SK-N-SH (cell line): ENCODE measurements around the gene ZNF219. TPM values are rescaled to one million over a fixed set of nuclear protein-coding genes. Genes with fewer than 3 reads are reported as not detected.

ENCODE experiments used
- CTCF ChIA-PET: fragments of 300-600, 350-600 bp; formaldehyde crosslinking; extraction: SDS; loops from one replicate; lab custom pipeline; 2021; lab: Yijun Ruan, JAX
- POLR2A ChIA-PET: fragments of 350-600 bp; sonication (Branson Sonifier 250); formaldehyde crosslinking; extraction: SDS; loops from one replicate; lab custom pipeline; 2020; ENCODE audit warnings: antibody characterized with exemption, inconsistent platforms; lab: Yijun Ruan, JAX
- DNase-seq: peaks from one replicate; pipeline ENCODE4 v3.0.0; 2012
- H2AFZ ChIP-seq: fragments of 200-600 bp; sonication (generic); 2 replicates; pipeline ENCODE4 v1.8.1; 2016; ENCODE audit warnings: antibody characterized with exemption, mild to moderate bottlenecking, low read depth
- H3F3A ChIP-seq: fragments of 200-600 bp; sonication (generic); replicated peaks from 2 replicates; pipeline ENCODE3; 2016; ENCODE audit warnings: antibody characterized with exemption, mild to moderate bottlenecking; ENCODE audit not compliant: insufficient read depth
- H3K27ac ChIP-seq, 2 experiments: fragments of 200-500 bp in 1 of 2; fragments of 200-600 bp in 1 of 2; sonication (Bioruptor generic) in 1 of 2; sonication (generic), shearing (Covaris generic) in 1 of 2; 2 replicates each; pipeline versions ENCODE4 v1.5.1 to v1.6.1; 2014 to 2016; ENCODE audit warnings: low read depth in 2 of 2, inconsistent platforms in 1 of 2, low read length in 1 of 2, mild to moderate bottlenecking in 1 of 2, mixed read lengths in 1 of 2
- H3K27me3 ChIP-seq: fragments of 200-600 bp; sonication (generic), shearing (Covaris generic); 2 replicates; pipeline ENCODE4 v1.6.1; 2016; ENCODE audit warnings: mixed run types; ENCODE audit not compliant: insufficient read depth
- H3K36me3 ChIP-seq, 2 experiments: fragments of 200-500 bp in 1 of 2; fragments of 200-600 bp in 1 of 2; sonication (Bioruptor generic) in 1 of 2; sonication (generic) in 1 of 2; replicated peaks in 1 of 2; 2 replicates each; pipeline versions ENCODE3 to v1.5.1; 2014 to 2016; ENCODE audit warnings: low read length in 1 of 2, mild to moderate bottlenecking in 1 of 2; ENCODE audit not compliant: insufficient read depth in 2 of 2, control insufficient read depth in 1 of 2
- H3K4me1 ChIP-seq, 2 experiments: fragments of 200-500 bp in 1 of 2; fragments of 200-600 bp in 1 of 2; sonication (Bioruptor generic) in 1 of 2; sonication (generic), shearing (Covaris generic) in 1 of 2; 2 replicates each; pipeline versions ENCODE4 v1.5.1 to v1.6.1; 2014 to 2016; ENCODE audit warnings: low read depth in 1 of 2, low read length in 1 of 2, mixed run types in 1 of 2; ENCODE audit not compliant: insufficient read depth in 2 of 2, control insufficient read depth in 1 of 2
- H3K4me2 ChIP-seq: fragments of 200-600 bp; sonication (generic), shearing (Covaris generic); 2 replicates; pipeline ENCODE4 v1.6.1; 2017; ENCODE audit warnings: mixed run types
- H3K4me3 ChIP-seq, 2 experiments: fragments of 200-500 bp in 1 of 2; fragments of 200-600 bp in 1 of 2; sonication (Bioruptor generic) in 1 of 2; sonication (generic), shearing (Covaris generic) in 1 of 2; 2 replicates each; pipeline versions ENCODE4 v1.5.1 to v1.8.1; 2014 to 2016; ENCODE audit warnings: low read depth in 2 of 2, inconsistent platforms in 1 of 2, low read length in 1 of 2, mild to moderate bottlenecking in 1 of 2, mixed read lengths in 1 of 2, moderate library complexity in 1 of 2
- H3K79me2 ChIP-seq: fragments of 200-600 bp; sonication (generic); 2 replicates; pipeline ENCODE4 v1.8.1; 2017; ENCODE audit warnings: mild to moderate bottlenecking; ENCODE audit not compliant: insufficient read depth
- H3K9ac ChIP-seq: fragments of 200-600 bp; sonication (generic); 2 replicates; pipeline ENCODE4 v1.6.1; 2017; ENCODE audit warnings: mixed run types
- H3K9me2 ChIP-seq: fragments of 200-600 bp; sonication (generic); 2 replicates; pipeline ENCODE4 v1.6.1; 2017; ENCODE audit warnings: mixed run types
- H3K9me3 ChIP-seq: fragments of 200-600 bp; sonication (generic); 2 replicates; pipeline ENCODE4 v1.6.1; 2017; ENCODE audit warnings: mixed run types, mild to moderate bottlenecking, moderate library complexity
- H4K20me1 ChIP-seq: fragments of 200-600 bp; sonication (generic); 2 replicates; pipeline ENCODE4 v1.6.1; 2017; ENCODE audit warnings: mild to moderate bottlenecking, mixed run types; ENCODE audit not compliant: insufficient read depth
- ELF1 ChIP-seq: IDR thresholded peaks from 2 replicates; pipeline ENCODE4 v1.4.0; 2012
- EP300 ChIP-seq, 2 experiments: IDR thresholded peaks; 2 replicates each; pipeline versions ENCODE4 v1.4.0 to v1.6.1; 2012; ENCODE audit warnings: borderline replicate concordance in 1 of 2, low read depth in 1 of 2, low read length in 1 of 2
- FOXJ3 ChIP-seq: sonication (generic); formaldehyde crosslinking; IDR thresholded peaks from 2 replicates; pipeline ENCODE4 v1.5.1; 2020; ENCODE audit warnings: mild to moderate bottlenecking, missing genetic modification reagents
- GABPA ChIP-seq: IDR thresholded peaks from 2 replicates; pipeline ENCODE4 v1.4.0; 2012; ENCODE audit warnings: low read depth, mild to moderate bottlenecking
- GATA2 ChIP-seq: sonication (generic); formaldehyde crosslinking; IDR thresholded peaks from 2 replicates; pipeline ENCODE4 v1.5.0; 2020; ENCODE audit warnings: mild to moderate bottlenecking, missing genetic modification reagents
- JUND ChIP-seq: IDR thresholded peaks from 2 replicates; pipeline ENCODE4 v1.4.0; 2012
- MEF2A ChIP-seq: IDR thresholded peaks from 2 replicates; pipeline ENCODE4 v1.4.0; 2012; ENCODE audit warnings: low read depth, borderline replicate concordance
- MXI1 ChIP-seq: IDR thresholded peaks from 2 replicates; pipeline ENCODE4 v1.6.1; 2012; ENCODE audit warnings: mild to moderate bottlenecking, low read depth, low read length, improper control_type of control experiment
- NFIC ChIP-seq: IDR thresholded peaks from 2 replicates; pipeline ENCODE4 v1.4.0; 2012; ENCODE audit warnings: borderline replicate concordance
- NRF1 ChIP-seq: IDR thresholded peaks from 2 replicates; pipeline ENCODE4 v1.6.1; 2012; ENCODE audit warnings: low read depth, mild to moderate bottlenecking, low read length
- PBX3 ChIP-seq: IDR thresholded peaks from 2 replicates; pipeline ENCODE4; 2012
- POLR2AphosphoS5 ChIP-seq: IDR thresholded peaks from 2 replicates; pipeline ENCODE4 v1.6.1; 2012; ENCODE audit warnings: low read depth, low read length
- RCOR1 ChIP-seq: fragments of 150-350 bp; IDR thresholded peaks from 2 replicates; pipeline ENCODE4 v1.6.1; 2017; ENCODE audit warnings: antibody characterized with exemption, low read length
- RFX5 ChIP-seq: IDR thresholded peaks from 2 replicates; pipeline ENCODE4 v1.6.1; 2012; ENCODE audit warnings: mild to moderate bottlenecking, improper control_type of control experiment, low read length
- RXRA ChIP-seq: IDR thresholded peaks from 2 replicates; pipeline ENCODE4 v1.4.0; 2012; ENCODE audit warnings: low read depth, mild to moderate bottlenecking, borderline replicate concordance
- SIN3A ChIP-seq: IDR thresholded peaks from 2 replicates; pipeline ENCODE4 v1.6.1; 2012; ENCODE audit warnings: low read depth, mild to moderate bottlenecking, low read length, moderate library complexity, borderline replicate concordance
- SMC3 ChIP-seq: IDR thresholded peaks from 2 replicates; pipeline ENCODE4 v1.6.1; 2012; ENCODE audit warnings: low read depth, low read length, improper control_type of control experiment
- TCF12 ChIP-seq: IDR thresholded peaks from 2 replicates; pipeline ENCODE4 v1.4.0; 2012
- YY1 ChIP-seq: IDR thresholded peaks from 2 replicates; pipeline ENCODE4 v1.4.0; 2012; ENCODE audit warnings: low read depth, mild to moderate bottlenecking
- WGBS: methylation state at CpG from one replicate; pipeline ENCODE4 v1.1.6; 2017; ENCODE audit warnings: low lambda C conversion rate; 5-methylcytosine and 5-hydroxymethylcytosine counted together
- polyA plus RNA-seq, 3 experiments: library from polyadenylated mRNA; depleted of rRNA; stranded (reverse); fragments of >200 nt; gene quantifications; 2 replicates each; pipeline ENCODE4 v1.2.3, GENCODE V29; 2012

Gene ZNF219
- polyA plus RNA-seq, 1 of the 3 experiments (the other 2 are of a cell fraction): 24.1 TPM

DNA sequence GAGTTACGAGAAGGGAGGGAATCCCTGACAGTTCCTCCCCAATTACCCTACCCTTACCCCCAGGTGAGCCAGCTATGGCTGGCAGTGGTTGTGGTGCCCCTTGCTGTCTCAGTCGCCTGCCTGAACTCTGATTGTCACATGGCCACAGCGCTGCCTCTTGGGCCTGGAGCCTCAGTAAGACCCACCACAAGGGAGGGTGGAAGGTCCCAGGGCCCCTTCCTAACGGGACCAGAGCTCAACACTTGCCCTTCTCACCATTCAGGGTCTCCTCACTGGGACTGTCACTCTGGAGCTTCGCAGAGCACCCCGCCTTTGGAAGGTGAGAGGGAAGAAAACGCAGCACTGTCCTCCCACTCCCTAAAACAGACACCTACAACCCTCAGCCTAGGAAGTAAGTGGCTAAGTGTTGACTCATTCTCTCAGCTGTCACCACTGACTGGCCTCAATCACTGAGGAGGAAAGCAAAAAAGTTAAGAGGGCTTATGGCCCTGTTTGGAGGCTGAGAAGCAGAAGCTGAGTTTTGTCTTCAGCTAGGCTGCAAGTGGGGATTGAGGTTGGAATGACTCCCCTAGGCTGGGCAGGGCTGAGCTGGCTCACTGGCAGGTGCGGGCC is 3.5 kb upstream of the ZNF219 start:
- WGBS: 91% methylated on average over 8 of the region's 8 CpGs
- Histone ChIP-seq H3K4me3 (no peak overlapping the region), H4K20me1 (no peaks in the 10 kb centered on the region), H3K27me3 (no peaks in the 10 kb centered on the region), H2AFZ (no peak overlapping the region), H3K4me1 (peaks cover 17 to 39% of the 10 kb centered on the region in 2 experiments), H3F3A (peaks cover 27% of the 10 kb centered on the region), H3K4me2 (peak overlapping the region; percentile 96; the same call in 1 of the 2 replicates), H3K36me3 (no peaks in the 10 kb centered on the region), H3K9me3 (no peaks in the 10 kb centered on the region), H3K79me2 (no peaks in the 10 kb centered on the region), H3K27ac (no peak overlapping the region), H3K9me2 (no peaks in the 10 kb centered on the region), H3K9ac (no peak overlapping the region)
- POLR2A ChIA-PET: interaction anchor here (0.6 to 1.3 kb wide), 2 partner anchors 9 to 1922 kb away, joined by 3 to 5 read pairs; no protein-coding TSS in a partner anchor
- CTCF ChIA-PET: interaction anchor here (0.7 to 20.5 kb wide), 11 partner anchors 7 to 131 kb away, joined by 3 to 555 read pairs (median 21); partner anchors contain the start of genes ARHGEF40 and NDRG2
- no peak for DNase-seq
- TF ChIP-seq ELF1 (no peak), JUND (no peak), RXRA (no peak), EP300 (IDR thresholded peaks at IDR 0.05; ENCODE audit: borderline replicate concordance in 1 of 2, low read depth in 1 of 2, low read length in 1 of 2) (no peak), FOXJ3 (CRISPR knock-in tag) (no peak), MXI1 (no peak), RCOR1 (no peak), RFX5 (no peak), PBX3 (no peak), YY1 (no peak), TCF12 (no peak), POLR2AphosphoS5 (no peak), MEF2A (no peak), GABPA (no peak), NFIC (no peak), NRF1 (no peak), GATA2 (CRISPR knock-in tag) (no peak)

DNA sequence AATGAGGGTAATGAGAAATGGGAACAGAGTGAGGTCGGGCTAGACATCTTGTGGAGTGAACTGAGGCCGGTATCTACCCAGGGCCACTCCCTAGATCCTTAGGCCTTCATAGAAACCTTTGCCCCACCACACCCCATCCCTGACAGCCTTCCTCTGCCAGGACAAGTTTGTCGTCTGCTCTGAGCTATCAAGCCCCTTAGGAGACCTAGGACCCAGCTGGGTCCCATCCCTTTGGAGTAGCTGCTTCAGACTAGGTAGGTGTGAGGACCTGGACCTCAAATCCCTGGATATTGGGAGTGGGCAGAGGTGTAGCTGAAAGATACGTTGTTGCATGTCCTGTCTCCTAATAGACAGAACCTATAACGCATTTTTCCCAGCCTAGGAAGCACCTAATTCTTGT is 2.5 kb upstream of the ZNF219 start, which contains the start of gene TMEM253:
Gene TMEM253, plus strand, starts transcription at position 136 of the 400 bp plus-strand sequence. CDS start 278 bp downstream, outside the sequence.
- H3K9me3 ChIP-seq: no peaks in the 10 kb centered on the region
- H3K4me1 ChIP-seq: peaks cover 27 to 36% of the 10 kb centered on the region in 2 experiments
- TF ChIP-seq SIN3A (no peak), GABPA (no peak), SMC3 (no peak), TCF12 (no peak)
- TF ChIP-seq, all 33 proteins: peak for 0
- Histone ChIP-seq H4K20me1 (no peaks in the 10 kb centered on the region), H3K4me3 (no peak within 1 kb of the TSS), H3F3A (peaks cover 36% of the 10 kb centered on the region), H2AFZ (no peak within 1 kb of the TSS), H3K27ac (no peak within 1 kb of the TSS), H3K4me2 (peak within 1 kb of the TSS; percentile 75; the same call in 1 of the 2 replicates), H3K27me3 (no peaks in the 10 kb centered on the region), H3K9me2 (no peaks in the 10 kb centered on the region), H3K9ac (no peak within 1 kb of the TSS), H3K36me3 (no peaks in the 10 kb centered on the region), H3K79me2 (no peaks in the 10 kb centered on the region)
- DNase-seq: no peak
- ChIA-PET CTCF (interaction anchor here (1.0 to 20.5 kb wide), 7 partner anchors 6 to 130 kb away, joined by 3 to 555 read pairs (median 8); partner anchors contain the start of genes ARHGEF40 and NDRG2), POLR2A (interaction anchor here (0.8 to 1.3 kb wide), 2 partner anchors 8 to 29 kb away, joined by 3 read pairs; no protein-coding TSS in a partner anchor)
- WGBS: 95% methylated on average over 4 of the region's 5 CpGs
